ENCODE data around the gene CCDC158. TPM values are rescaled to one million over a fixed set of nuclear protein-coding genes. Genes with fewer than 3 reads are reported as not detected.

CCDC158 gene
- total and polyA plus RNA-seq, 2 donors from 2014 or later: 0.24 to 1.0 TPM

DNA sequence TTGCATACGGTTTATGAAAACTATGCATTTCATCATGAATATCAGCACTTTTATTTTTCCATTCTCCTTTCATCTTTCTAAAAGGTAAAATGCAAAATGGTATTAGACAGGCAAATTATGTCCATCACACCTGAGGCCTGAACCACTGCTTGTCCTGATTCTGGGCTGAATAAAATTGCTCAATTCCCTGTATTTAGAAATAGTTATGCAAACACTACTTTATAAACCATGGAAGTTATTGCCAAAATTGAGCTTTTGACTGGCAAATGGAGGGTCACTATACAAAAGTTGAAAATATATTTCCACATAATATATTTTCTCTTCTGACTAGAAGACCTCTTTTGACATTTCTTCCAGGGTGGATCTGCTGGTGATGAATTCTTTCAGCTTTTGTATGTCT, 148.4 kb downstream of the CCDC158 start:
- H3K9me3 ChIP-seq (ENCODE audit: control insufficient read depth in 2 of 3, insufficient read depth in 1 of 3, low read length in 3 of 3): no peaks in the 10 kb centered on the region
- H3K4me3 ChIP-seq (ENCODE audit: low read length in 3 of 3): no peak overlapping the region
- DNase-seq: no peak
- H3K27me3 ChIP-seq (ENCODE audit: control insufficient read depth, insufficient read depth, low read length): no peaks in the 10 kb centered on the region
- no peaks in the 10 kb centered on the region for H3K4me1 ChIP-seq (ENCODE audit: control insufficient read depth in 2 of 3, insufficient read depth in 2 of 3, low read depth in 1 of 3, low read length in 3 of 3)
- TF ChIP-seq, protein P1, sequence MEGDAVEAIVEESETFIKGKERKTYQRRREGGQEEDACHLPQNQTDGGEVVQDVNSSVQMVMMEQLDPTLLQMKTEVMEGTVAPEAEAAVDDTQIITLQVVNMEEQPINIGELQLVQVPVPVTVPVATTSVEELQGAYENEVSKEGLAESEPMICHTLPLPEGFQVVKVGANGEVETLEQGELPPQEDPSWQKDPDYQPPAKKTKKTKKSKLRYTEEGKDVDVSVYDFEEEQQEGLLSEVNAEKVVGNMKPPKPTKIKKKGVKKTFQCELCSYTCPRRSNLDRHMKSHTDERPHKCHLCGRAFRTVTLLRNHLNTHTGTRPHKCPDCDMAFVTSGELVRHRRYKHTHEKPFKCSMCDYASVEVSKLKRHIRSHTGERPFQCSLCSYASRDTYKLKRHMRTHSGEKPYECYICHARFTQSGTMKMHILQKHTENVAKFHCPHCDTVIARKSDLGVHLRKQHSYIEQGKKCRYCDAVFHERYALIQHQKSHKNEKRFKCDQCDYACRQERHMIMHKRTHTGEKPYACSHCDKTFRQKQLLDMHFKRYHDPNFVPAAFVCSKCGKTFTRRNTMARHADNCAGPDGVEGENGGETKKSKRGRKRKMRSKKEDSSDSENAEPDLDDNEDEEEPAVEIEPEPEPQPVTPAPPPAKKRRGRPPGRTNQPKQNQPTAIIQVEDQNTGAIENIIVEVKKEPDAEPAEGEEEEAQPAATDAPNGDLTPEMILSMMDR (IDR thresholded peaks at IDR 0.05; ENCODE audit: borderline replicate concordance, extremely low read depth, insufficient read depth): no peak
- no peaks in the 10 kb centered on the region for H3K36me3 ChIP-seq (ENCODE audit: control insufficient read depth in 2 of 3, insufficient read depth in 3 of 3, low read length in 3 of 3)
- no peak for FAIRE-seq
- intact Hi-C loops (cut with DNase I): no loop called here
- H3K27ac ChIP-seq (ENCODE audit: low read depth in 2 of 2, low read length in 2 of 2): no peak overlapping the region
- H3K9ac ChIP-seq (ENCODE audit: low read length in 3 of 3): no peak overlapping the region

DNA sequence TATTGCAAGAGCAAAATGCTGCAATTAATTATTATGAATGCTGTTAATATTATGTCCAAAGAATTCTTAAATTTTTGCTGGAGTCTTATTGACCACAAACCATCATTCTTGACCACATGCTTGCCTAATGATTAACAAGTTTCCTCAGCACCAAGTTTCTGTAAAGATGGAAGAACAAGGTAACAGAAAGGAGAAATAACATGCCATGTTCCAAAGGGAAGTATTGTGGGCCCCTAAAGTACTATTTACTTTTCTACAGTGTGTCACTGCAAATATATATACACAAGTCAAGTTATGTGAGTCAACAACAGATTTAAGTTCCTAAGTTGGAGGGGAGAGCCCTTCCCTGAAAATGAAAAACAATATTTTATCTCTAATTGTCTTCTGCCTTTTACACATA, 148.9 kb downstream of the CCDC158 start:
- no peaks in the 10 kb centered on the region for H3K36me3 ChIP-seq (ENCODE audit: control insufficient read depth in 2 of 3, insufficient read depth in 3 of 3, low read length in 3 of 3)
- DNase-seq (no peak), FAIRE-seq (no peak)
- H3K27ac ChIP-seq (ENCODE audit: low read depth in 2 of 2, low read length in 2 of 2): no peak overlapping the region
- H3K9ac ChIP-seq (ENCODE audit: low read length in 3 of 3): no peak overlapping the region
- intact Hi-C loops (cut with DNase I): no loop called here
- H3K9me3 ChIP-seq (ENCODE audit: control insufficient read depth in 2 of 3, insufficient read depth in 1 of 3, low read length in 3 of 3): no peaks in the 10 kb centered on the region
- H3K4me1 ChIP-seq (ENCODE audit: control insufficient read depth in 2 of 3, insufficient read depth in 2 of 3, low read depth in 1 of 3, low read length in 3 of 3): no peaks in the 10 kb centered on the region
- H3K4me3 ChIP-seq (ENCODE audit: low read length in 3 of 3): no peak overlapping the region
- TF ChIP-seq, protein P1 (IDR thresholded peaks at IDR 0.05; ENCODE audit: borderline replicate concordance, extremely low read depth, insufficient read depth): no peak
- no peaks in the 10 kb centered on the region for H3K27me3 ChIP-seq (ENCODE audit: control insufficient read depth, insufficient read depth, low read length)

DNA sequence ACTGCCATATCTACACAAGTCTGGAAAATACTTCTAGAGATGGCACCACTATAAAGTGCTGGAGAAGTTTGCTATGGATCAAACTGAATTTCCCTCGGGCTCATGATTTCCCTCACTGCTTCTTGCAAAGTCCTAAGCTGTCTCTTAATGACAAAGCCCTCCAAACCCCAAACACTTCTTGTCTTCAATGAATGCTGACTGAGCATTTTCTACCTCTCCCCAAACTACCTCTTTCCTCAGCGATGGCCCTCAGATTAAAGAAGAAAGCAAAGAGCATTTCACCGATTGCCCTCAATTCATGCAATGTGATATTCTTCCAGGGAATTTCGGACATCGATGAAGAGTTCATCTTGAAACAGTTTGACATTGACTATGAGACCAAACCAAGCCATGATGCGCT, 149.7 kb downstream of the CCDC158 start:
- intact Hi-C loops (cut with DNase I): no loop called here
- no peak for FAIRE-seq
- TF ChIP-seq, protein P1 (IDR thresholded peaks at IDR 0.05; ENCODE audit: borderline replicate concordance, extremely low read depth, insufficient read depth): no peak

More for the DNA sequence above, 149.7 kb downstream of the CCDC158 start:
- H3K4me1 ChIP-seq (ENCODE audit: control insufficient read depth in 2 of 3, insufficient read depth in 2 of 3, low read depth in 1 of 3, low read length in 3 of 3): no peaks in the 10 kb centered on the region
- no peaks in the 10 kb centered on the region for H3K9me3 ChIP-seq (ENCODE audit: control insufficient read depth in 2 of 3, insufficient read depth in 1 of 3, low read length in 3 of 3)
- H3K27me3 ChIP-seq (ENCODE audit: control insufficient read depth, insufficient read depth, low read length): no peaks in the 10 kb centered on the region
- DNase-seq: no peak
- H3K36me3 ChIP-seq (ENCODE audit: control insufficient read depth in 2 of 3, insufficient read depth in 3 of 3, low read length in 3 of 3): no peaks in the 10 kb centered on the region
- H3K27ac ChIP-seq (ENCODE audit: low read depth in 2 of 2, low read length in 2 of 2): no peak overlapping the region
- no peak overlapping the region for H3K4me3 ChIP-seq (ENCODE audit: low read length in 3 of 3)
- no peak overlapping the region for H3K9ac ChIP-seq (ENCODE audit: low read length in 3 of 3)

Measured in kidney (tissue), 14 donors.